ENCODE data around the gene C2. TPM values are rescaled to one million over a fixed set of nuclear protein-coding genes. Genes with fewer than 3 reads are reported as not detected.
A peak's percentile ranks its signal among the peaks of the same experiment; 100 is the strongest.
"Not testable (repeated sequence)": the region's sequence is repeated elsewhere in the genome, so short reads cannot be mapped to it uniquely, and the experiment has no call there.

C2 gene
- total RNA-seq, 2 donors from 2014 or later = 0.58 to 4.7 TPM

GRCh38 chr6:31968791-31969711 is 41.5 kb downstream of the C2 start:
- ATAC-seq (replicated peaks) = no peak
- H3K27me3 Mint-ChIP-seq = no peaks in the 10 kb centered on the region
- peak overlapping the region; percentile 93 for H3K4me3 Mint-ChIP-seq
- H3K4me1 Mint-ChIP-seq = peaks cover 20% of the 10 kb centered on the region
- no peaks in the 10 kb centered on the region for H3K9me3 Mint-ChIP-seq
- peak overlapping the region; percentile 95 for H3K27ac Mint-ChIP-seq
- peaks cover 89% of the 10 kb centered on the region for H3K36me3 Mint-ChIP-seq (ENCODE audit: low read depth)

- Mint-ChIP-seq H3K4me1 (peaks cover 20% of the 10 kb centered on the region), H3K27me3 (no peaks in the 10 kb centered on the region), H3K4me3 (peak overlapping the region; percentile 93), H3K27ac (peak overlapping the region; percentile 95), H3K9me3 (no peaks in the 10 kb centered on the region), H3K36me3 (ENCODE audit: low read depth) (peaks cover 88% of the 10 kb centered on the region)
- ATAC-seq (replicated peaks) = no peak
These were observed 42.4 kb downstream of the C2 start for GRCh38 chr6:31969712-31970603.

- Mint-ChIP-seq H3K27me3 (no peaks in the 10 kb centered on the region), H3K36me3 (ENCODE audit: low read depth) (peaks cover 80% of the 10 kb centered on the region), H3K27ac (peak overlapping the region; percentile 95), H3K4me1 (peaks cover 20% of the 10 kb centered on the region), H3K4me3 (peak overlapping the region; percentile 93), H3K9me3 (no peaks in the 10 kb centered on the region)
- no peak for ATAC-seq (replicated peaks)
These were observed 43.2 kb downstream of the C2 start for GRCh38 chr6:31970604-31971271.

- Mint-ChIP-seq H3K4me3 (peak overlapping the region; percentile 93), H3K36me3 (ENCODE audit: low read depth) (peaks cover 73% of the 10 kb centered on the region), H3K27ac (peak overlapping the region; percentile 95), H3K9me3 (no peaks in the 10 kb centered on the region), H3K4me1 (peaks cover 20% of the 10 kb centered on the region), H3K27me3 (no peaks in the 10 kb centered on the region)
- no peak for ATAC-seq (replicated peaks)
These were observed 43.9 kb downstream of the C2 start for GRCh38 chr6:31971279-31971992.

GRCh38 chr6:31971993-31972708 is 44.6 kb downstream of the C2 start, which contains the start of gene DXO:
DXO (minus strand) TSS chr6:31972138; CDS start chr6:31971675, 463 bp downstream.
- ATAC-seq (replicated peaks) = peak; percentile 92
- peaks cover 66% of the 10 kb centered on the region for H3K36me3 Mint-ChIP-seq (ENCODE audit: low read depth)
- H3K9me3 Mint-ChIP-seq = no peaks in the 10 kb centered on the region
- H3K4me1 Mint-ChIP-seq = peaks cover 20% of the 10 kb centered on the region
- no peaks in the 10 kb centered on the region for H3K27me3 Mint-ChIP-seq
- H3K27ac Mint-ChIP-seq = peak within 1 kb of the TSS; percentile 95
- H3K4me3 Mint-ChIP-seq = peak within 1 kb of the TSS; percentile 93

GRCh38 chr6:31972709-31973350 is 45.3 kb downstream of the C2 start:
- Mint-ChIP-seq H3K9me3 (no peaks in the 10 kb centered on the region), H3K36me3 (ENCODE audit: low read depth) (peaks cover 59% of the 10 kb centered on the region), H3K4me3 (peak overlapping the region; percentile 93), H3K27me3 (no peaks in the 10 kb centered on the region), H3K27ac (peak overlapping the region; percentile 95), H3K4me1 (peaks cover 20% of the 10 kb centered on the region)
- ATAC-seq (replicated peaks) = no peak

GRCh38 chr6:31976065-31976464 is 48.5 kb downstream of the C2 start:
- not testable (repeated sequence) for H3K9me3 Mint-ChIP-seq; H3K27me3 Mint-ChIP-seq; H3K27ac Mint-ChIP-seq; H3K4me3 Mint-ChIP-seq; ATAC-seq (replicated peaks)
- Mint-ChIP-seq H3K36me3 (ENCODE audit: low read depth) (peaks cover 42% of the 10 kb centered on the region), H3K4me1 (peaks cover 10% of the 10 kb centered on the region)

GRCh38 chr6:31977816-31978431 is 50.4 kb downstream of the C2 start:
- peaks cover 28% of the 10 kb centered on the region for H3K36me3 Mint-ChIP-seq (ENCODE audit: low read depth)
- H3K4me1 Mint-ChIP-seq = peaks cover 7% of the 10 kb centered on the region
- ATAC-seq (replicated peaks) = no peak
- no peaks in the 10 kb centered on the region for H3K27me3 Mint-ChIP-seq
- no peaks in the 10 kb centered on the region for H3K9me3 Mint-ChIP-seq
- no peak overlapping the region for H3K27ac Mint-ChIP-seq
- no peak overlapping the region for H3K4me3 Mint-ChIP-seq

GRCh38 chr6:31978831-31979230 is 51.3 kb downstream of the C2 start:
- ATAC-seq (replicated peaks) = no peak
- Mint-ChIP-seq H3K4me1 (no peaks in the 10 kb centered on the region), H3K27ac (peak overlapping the region; percentile 73), H3K9me3 (no peaks in the 10 kb centered on the region), H3K27me3 (no peaks in the 10 kb centered on the region), H3K36me3 (ENCODE audit: low read depth) (peaks cover 19% of the 10 kb centered on the region), H3K4me3 (no peak overlapping the region)

- Mint-ChIP-seq H3K36me3 (ENCODE audit: low read depth) (peaks cover 13% of the 10 kb centered on the region), H3K4me1 (no peaks in the 10 kb centered on the region), H3K4me3 (no peak overlapping the region), H3K27ac (peak overlapping the region; percentile 73), H3K9me3 (no peaks in the 10 kb centered on the region), H3K27me3 (no peaks in the 10 kb centered on the region)
- no peak for ATAC-seq (replicated peaks)
These were observed 51.9 kb downstream of the C2 start for GRCh38 chr6:31979238-31979898.

GRCh38 chr6:31980195-31980876 is 52.8 kb downstream of the C2 start:
- H3K36me3 Mint-ChIP-seq (ENCODE audit: low read depth); ATAC-seq (replicated peaks); H3K4me3 Mint-ChIP-seq; H3K4me1 Mint-ChIP-seq; H3K27me3 Mint-ChIP-seq; H3K9me3 Mint-ChIP-seq: not testable (repeated sequence)
- peak overlapping the region; percentile 73 for H3K27ac Mint-ChIP-seq

- not testable (repeated sequence) for H3K27ac Mint-ChIP-seq; ATAC-seq (replicated peaks); H3K36me3 Mint-ChIP-seq (ENCODE audit: low read depth); H3K4me1 Mint-ChIP-seq; H3K27me3 Mint-ChIP-seq; H3K9me3 Mint-ChIP-seq; H3K4me3 Mint-ChIP-seq
These were observed 53.5 kb downstream of the C2 start for GRCh38 chr6:31980998-31981397.

All from activated T-helper 17 cell treated with anti-CD3 and anti-CD28 coated beads, Interleukin-2, amount 50 U/mL, for 72 hours (primary cell).